Fibroblast of gingiva (primary cell): ENCODE data around the gene PTPN22.
A peak's percentile ranks its signal among the peaks of the same experiment; 100 is the strongest.

ENCODE experiments used
- DNase-seq: peaks from one replicate; pipeline ENCODE4 v3.0.0-alpha.2; 2011; ENCODE audit warnings: low read depth

PTPN22 gene

DNA sequence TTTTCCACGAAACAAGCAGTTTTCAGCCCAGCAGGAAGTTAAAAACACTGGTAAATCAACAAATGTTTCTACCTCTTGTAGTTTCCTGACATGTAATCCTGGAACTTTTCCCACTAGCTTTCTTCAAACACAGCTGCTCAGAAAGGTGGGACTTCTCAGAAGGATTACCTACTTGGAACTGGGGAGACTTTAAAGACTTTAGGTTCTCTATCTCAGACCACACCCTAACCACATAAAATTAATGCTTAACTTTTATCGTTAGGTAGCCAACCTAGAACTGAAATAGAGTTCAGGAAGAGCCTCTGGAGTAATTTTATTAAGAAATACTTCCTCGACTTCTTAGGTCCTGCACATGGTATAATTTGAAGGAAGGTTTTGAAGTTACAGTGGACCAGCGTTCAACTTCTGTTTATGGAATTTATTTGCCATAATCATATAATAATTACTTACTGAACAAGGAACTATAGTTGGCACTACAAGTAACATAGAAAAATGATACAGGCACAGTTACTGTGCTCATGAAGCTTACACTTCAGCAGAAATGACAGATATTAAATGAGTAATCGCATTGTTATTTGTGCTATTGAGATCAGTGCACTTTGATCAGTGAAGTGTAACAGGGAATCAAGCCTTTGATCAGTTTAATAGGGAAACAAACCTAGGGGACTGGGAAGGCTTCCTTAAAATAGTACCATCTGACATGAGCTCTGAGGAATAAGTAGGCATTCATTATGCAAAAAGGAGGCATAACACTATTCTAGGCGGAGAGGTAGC, 16.1 kb upstream of the PTPN22 start, which contains the start of gene BCL2L15:
BCL2L15 (minus strand) TSS at position 180 of the 774 bp plus-strand sequence. CDS start 206 bp downstream, outside the sequence.
- no peak for DNase-seq

DNA sequence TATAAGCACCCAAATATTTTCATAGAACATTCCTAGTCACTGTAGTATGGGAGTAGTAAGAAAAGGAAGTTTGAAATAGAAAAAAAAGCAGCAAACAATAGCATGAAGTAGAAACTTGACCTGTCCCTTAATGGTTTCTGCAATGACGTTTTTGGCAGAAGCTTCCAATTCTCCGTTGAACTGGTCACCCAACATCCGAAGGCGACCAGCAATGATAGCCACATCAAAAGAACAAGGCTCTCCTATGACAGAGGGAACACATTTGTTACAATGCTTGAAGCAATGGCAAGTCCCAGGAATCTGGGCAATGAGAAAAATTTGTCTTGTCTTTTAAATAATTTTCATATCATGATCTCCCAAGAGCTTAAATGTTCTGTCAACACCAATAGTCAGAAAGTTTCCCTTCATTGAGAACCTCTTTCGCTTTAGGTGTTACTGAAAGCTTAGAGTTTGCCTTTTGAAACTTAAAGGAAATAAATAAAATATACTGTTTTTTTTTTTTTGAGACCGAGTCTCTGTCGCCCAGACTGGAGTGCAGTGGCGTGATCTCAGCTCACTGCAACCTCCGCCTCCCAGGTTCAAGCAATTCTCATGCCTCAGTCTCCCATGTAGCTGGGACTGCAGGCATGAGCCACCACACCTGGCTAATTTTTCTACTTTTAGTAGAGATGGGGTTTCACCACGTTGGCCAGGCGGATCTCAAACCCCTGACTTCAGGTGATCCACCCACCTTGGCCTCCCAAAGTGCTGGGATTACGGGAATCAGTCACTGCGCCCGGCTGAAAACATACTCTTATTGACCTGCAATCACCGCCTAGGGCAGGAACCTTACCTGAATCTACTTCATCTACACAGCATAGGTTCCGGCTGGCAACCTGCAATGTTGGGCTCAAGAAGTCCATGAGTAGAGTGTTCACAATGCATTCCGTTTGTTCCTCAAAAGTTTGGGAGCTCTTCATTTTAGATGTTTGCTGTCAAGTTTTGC, 15.2 kb upstream of the PTPN22 start:
- DNase-seq, result no peak

DNA sequence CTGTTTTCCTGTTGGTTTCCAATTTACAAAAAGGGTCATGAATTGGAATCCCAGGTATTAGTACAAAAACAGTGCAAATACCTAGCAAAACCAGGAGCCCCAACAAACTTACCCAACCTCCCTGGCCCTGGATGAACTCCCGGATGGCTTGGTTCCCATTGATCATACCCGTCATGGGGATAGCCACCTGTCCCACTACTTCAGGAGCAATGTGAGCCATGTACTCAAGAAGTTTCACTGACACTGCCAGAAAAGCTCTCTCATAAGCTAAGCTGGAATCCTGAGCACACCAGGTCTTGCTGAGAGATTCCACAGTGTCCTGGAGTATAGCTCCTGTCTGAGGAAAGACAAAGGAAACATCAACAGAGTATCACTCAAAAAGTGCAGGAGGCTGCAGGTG, 10.1 kb upstream of the PTPN22 start:
- DNase-seq, result no peak

DNA sequence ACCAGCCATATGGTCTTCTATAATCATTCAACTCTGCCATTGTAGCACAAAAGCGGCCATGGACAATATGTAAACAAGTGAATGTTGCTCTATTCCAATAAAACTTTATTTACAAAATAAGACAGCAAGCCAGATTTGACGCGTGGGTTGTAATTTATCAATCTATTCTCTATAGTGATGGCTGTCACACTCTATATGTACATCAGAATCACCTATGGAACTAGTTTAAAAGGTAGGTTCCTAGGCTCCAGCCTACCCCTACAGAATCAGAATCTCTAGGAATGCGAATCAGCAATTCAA, 8.2 kb upstream of the PTPN22 start:
- DNase-seq, result no peak

DNA sequence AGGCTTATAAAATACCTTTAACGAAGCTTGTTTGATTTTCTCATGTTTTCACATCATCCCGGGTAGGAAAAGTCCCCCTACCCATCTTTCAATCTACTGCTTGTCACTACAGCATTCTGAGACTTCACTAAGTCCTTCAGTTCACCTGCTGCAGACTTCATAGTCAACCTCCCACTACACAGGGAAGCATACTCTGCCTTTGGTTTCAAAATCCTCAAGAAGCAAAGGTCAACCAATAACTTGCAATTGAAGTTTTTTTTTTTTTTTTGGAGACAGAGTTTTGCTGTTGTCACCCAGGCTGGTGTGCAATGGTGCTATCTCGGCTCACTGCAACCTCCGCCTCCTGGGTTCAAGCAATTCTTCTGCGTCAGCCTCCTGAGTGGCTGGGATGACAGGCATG, 4.7 kb upstream of the PTPN22 start:
- no peak for DNase-seq

DNA sequence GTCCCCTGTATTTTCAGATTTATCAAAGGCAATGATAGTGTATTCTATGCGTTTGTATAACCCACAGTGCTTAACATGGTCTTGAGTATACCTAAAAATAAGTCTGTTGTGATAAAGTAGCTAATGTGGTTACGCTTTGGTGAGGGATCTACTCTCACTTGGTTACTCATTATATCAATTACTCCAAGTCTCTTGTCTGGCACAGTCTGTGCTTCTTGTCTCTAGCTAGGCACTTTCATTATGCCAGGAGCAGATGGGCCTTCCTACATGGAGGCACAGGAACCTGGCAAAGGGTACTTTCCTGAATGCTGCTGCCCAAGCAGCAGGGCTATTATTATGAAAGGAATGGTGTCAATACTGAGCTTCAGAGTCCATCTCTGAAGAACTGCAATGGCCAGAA, 4.2 kb upstream of the PTPN22 start:
- no peak for DNase-seq

DNA sequence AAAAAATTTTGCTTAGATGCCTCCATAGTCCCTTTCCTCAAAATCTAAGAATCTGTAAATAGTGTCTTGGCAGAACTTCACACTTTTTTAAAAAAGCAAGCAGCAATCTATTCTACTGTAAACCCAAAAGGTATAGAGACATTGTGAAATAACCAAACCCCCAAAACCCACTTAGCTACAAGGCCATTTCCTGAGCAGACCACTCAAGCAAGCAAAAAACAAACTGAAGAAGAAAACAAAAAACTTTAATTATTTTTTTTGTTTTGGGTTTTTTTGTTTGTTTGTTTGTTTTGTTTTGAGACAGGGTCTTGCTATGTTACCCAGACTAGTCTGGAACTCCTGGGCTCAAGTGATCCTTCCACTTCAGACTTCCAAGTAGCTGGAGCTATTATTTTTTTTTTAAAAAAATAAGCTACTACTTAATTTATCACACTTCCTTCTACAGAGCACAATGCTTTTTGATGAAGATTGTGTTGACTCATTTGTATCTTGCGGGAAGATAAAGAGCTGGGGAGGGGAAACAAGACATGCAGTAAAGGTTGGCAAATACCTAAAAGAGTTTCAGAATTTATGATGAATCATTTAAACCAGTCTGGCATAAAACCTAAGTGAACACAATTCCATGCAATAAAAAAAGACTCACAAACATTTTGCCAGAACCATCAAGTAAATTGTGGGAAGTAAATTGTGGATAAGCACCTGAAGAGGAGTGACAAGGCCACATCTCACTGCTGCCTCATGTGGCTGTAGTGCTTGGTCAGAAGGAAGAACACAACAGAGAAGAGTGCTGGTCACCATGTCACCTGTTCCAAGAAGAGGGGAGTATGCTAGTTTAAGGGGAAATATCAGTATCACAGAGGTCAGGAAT, 2.7 kb upstream of the PTPN22 start:
- no peak for DNase-seq

DNA sequence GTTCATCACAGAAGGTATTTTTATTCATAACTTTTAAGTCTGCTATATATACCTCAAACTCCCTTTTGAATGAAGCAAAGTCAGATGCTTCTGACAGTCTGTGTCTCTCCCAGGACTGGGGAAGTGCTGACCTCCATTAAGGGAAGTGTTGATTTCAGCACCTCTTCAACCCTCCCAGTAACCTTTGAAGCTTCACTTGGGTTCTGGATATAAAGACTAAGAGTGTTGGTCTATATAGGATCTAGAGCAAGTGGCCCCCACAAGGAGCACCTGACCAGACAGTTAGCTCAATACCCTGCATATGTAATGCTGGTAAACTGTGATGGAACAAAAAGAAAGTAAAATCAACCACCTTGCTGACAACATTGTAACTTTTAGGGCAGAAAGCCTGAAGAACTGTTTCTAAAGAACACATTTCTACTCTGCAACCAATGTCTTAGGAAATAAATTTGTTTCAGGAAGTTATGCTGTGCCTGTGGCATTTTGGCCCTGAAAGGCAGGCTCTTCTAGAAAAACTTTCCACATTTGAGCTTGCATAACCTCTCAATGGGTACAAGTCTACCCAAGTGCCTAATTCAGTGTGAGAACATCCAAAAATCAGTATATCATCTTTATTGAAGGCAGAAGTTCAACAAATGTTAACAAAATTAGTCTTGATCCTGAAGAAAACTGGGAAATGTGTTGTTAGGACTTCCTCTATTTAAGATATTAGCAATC, 865 bp upstream of the PTPN22 start:
- DNase-seq, result peak; percentile 58

DNA sequence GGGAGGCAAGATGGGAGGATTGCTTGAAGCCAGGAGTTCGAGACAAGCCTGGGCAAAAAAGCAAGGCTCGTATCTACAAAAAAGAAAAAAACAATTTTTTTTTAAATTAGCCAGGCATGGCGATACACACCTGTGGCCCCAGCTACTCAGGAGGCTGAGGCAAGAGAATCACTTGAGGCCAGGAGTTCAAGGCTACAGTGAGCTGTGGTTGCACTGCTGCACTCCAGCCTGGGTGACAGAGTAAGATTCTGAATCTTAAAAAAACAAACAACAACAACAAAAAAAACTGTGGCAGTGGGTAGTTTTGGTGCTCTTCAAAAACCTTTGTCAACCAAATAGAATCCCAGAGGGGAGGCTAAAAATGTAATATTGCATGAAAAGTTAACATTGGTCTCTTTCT, 734 bp downstream of the PTPN22 start:
- DNase-seq, result no peak

DNA sequence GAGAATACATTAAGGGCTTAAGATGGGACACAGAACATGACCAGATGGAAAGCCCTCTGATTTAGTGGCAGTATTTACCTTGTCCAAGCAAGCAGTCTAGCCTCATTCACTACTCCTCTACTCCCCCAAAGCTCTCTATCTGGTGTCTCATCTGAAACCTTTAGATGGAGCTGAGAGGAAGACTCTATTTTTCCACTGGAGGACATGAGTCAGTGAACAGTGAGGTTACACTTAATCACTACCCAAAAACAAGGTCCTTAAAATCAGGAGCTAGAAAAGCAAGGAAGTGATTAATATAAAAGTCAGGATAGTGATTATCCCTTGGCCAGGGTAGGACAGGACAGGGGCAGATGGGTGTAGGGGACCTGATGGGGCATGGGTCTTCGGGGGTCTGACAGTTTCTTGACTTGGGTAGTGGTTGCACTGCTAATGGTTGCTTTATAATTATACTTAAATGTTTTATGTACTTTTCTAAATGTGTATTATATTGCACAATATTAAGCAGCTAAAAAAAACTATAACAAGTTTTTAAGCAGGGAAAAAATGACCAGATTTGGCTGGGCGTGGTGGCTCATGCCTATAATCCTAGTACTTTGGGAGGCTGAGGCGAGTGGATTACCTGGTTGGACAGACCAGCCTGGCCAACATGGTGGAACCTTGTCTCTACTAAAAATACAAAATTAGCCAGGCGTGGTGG, 3.0 kb downstream of the PTPN22 start:
- DNase-seq, result no peak

DNA sequence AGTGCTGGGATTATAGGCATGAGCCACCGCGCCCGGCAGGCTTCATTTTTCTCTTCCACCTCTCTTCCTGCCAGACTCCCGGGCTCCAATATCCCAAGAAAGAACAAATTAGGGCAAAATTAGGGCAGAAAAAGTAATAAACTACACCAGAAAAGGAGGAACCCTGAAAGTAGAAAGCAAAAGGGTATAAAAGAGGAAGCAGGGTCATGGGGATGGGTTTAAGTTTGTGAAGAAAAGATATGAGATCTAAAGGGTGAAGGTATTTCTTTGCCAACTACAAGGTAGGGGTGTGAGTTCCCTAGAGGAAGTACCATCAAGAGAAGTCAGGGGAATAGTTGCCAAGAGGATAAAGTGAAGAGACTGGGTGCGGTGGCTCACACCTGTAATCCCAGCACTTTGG, 9.9 kb downstream of the PTPN22 start:
- no peak for DNase-seq

DNA sequence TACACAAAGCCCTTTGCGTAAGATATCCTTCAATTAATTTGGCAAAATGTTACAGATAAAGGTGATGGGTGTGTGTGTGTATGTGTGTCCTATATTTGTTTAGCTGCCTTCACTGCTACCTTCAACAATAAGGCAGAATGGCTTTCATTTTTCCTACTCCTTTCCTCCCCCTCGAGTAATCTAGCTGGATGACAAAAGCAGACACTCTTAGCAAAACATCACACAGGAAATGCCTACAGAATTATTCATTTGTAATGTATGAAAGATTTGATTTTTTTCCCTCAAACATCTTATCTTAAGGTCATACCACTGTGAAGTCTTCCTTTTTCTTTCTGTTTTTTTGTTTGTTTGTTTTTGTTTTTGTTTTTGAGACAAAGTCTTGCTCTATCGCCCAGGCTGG, 10.6 kb downstream of the PTPN22 start:
- peak; percentile 57 for DNase-seq

DNA sequence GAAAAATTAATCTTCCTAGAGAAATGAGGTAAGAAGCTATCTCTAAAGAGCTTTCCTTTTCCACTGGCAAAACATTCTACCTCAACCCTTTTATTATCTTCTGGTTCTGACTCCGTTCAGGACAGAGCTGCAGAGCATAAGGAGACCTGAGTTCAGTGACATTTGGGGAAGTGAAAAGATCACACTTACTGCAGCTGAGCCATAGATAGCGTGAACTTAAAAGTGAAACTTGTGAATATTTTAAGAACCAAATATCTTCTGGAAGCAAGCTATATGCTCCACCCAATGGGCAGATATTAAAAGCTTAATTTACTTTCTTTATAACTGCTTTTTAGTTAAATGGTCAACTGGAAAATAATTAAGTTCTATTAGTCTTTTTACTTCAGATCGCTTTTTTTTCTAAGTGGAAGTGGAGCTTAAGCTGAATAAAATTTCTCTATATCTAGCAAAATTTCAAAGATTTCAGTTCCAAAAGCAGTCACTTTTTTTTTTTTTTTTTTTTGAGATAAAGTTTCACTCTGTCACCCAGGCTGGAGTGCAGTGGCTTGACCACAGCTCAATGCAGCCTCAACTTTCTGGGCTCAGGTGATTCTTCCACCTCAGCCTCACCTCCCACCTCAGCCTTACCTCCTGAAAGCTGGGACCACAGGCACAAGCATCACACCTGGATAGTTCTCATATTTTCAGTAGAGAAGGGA, 11.9 kb downstream of the PTPN22 start:
- no peak for DNase-seq

DNA sequence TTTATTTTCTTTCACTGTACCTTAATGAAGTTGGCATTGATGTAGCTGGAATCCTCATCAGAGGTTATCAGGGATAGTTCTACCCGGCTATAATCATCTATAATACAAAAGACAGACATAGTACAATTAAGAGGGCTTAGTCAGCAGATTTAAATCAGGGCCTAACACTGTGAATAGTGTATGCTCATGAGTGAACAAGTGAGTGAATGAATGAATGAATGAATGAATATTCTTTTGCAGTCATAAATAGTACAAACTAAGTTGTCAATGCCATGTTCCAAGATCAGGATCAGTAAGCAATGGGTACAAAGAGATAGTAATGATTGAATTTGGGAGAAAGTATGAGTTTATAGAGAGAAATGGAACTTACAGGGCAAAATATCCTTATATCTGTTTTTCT, 12.5 kb downstream of the PTPN22 start:
- DNase-seq, result no peak

DNA sequence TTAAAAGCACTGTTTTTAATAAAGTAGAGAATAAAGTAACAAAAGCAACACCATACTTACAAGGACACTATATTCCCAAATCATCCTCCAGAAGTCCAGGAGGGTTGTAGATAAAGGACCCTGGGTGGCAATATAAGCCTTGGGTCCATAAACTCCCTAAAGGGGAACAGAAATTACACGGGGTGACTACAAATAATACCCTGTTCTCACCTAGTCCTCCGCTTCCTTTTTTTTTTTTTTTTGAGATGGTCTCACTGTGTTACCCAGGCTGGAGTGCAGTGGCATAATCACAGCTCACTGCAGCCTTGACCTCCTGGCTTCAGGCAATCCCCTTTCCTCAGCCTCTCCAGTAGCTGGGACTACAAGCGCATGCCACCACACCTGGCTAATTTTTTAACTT, 13.1 kb downstream of the PTPN22 start:
- DNase-seq, result no peak

DNA sequence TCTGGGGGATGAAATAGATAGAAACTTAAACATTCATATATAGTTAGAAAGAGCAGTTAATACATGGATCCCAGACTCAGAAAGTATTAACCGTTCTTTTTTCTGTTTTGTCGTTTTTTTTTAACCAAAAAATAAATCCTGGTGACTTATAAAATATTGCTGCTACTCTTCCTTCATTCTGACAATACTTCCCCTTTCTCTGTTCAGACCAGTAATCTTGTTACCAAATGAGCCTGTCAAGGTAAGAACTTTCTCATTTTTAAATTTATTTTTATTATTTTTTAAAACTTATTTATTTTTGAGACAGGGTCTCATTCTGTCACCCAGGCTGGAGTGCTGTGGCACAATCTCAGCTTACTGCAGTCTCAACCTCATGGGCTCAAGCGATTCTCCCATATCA, 13.7 kb downstream of the PTPN22 start:
- DNase-seq, result no peak

DNA sequence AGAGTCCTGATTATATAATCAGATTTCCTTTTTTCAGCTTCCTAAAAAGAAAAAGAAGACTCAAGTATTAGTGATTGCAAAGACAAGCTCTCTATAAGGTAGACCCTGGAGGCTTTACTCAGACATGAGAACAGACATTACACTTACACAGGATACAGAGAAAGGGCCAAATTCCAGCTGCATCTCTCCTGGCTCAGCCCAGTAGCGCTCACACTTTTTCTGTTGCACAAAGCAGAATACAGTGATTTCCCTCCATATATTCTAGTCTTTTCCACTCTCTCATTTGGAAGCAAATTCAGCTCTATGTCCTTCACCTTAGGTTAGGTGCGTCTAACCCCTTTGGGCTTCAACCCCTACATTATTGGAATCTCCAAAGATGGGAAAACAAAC, 15.1 kb downstream of the PTPN22 start:
- DNase-seq, result peak; percentile 16

DNA sequence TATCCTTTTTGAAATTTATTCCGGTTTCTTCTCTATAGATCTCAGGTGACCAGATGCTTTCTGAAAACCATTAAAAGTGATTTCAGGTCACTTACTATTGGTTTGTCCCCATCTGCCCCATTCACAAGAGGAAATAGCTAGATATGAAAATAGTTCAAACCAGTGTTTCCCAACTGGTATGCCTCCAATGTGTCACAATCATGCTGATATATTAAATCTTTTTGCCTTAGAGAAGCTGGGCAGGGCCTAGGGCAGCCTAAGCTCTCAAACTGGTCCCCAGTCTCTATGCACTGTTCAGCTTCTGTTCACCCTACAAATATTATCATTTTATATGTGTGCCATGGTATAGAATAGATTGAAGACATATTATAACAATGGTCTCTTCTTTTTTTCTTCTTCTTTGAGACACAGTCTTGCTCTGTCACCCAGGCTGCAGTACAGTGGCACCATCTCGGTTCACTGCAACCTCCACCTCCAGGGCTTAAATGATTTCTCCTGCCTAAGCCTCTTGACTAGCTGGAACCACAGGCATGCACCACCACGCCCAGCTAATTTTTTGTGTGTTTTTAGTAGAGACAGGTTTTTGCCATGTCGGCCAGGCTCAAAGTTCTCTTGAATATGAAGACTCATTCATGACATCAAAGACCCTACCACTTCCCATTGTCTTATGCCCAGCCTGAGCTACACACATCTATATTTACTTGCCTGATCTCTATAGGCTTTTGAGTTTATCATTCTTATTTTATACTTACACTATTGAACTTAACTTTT, 15.7 kb downstream of the PTPN22 start:
- peak; percentile 49 for DNase-seq

DNA sequence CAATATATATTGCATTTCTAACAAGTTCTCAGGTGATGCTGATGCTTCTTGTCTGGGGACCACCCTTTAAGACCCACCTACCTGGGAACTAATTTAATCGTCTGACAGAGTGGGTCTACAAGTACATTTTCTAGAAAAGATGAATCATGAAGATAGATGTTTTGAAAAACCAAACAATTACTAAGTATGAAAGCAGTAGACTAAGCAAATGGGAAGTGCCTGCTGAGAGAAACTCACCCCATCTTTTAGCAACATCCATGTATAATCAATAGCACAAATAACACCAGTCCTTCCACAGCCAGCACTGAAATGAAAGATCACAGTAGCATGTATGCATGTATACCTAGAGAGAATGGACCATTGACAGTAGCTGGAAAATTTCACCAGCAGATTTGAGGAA, 17.3 kb downstream of the PTPN22 start:
- no peak for DNase-seq

DNA sequence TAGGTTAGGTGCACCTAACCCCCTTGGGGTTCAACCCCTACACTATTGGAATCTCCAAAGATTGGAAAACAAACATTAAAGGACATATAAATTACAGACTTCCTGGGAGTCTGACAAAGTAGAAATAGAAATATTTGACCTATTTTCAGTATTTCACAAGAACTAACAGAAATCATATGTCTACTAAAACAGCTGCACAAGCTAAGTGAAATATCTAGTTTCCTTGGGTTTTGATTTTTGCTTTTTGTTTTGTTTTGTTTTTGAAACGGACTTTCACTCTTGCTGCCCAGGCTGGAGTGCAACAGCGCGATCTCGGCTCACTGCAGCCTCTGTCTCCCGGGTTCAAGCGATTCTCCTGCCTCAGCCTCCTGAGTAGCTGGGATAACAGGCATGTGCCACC, 18.8 kb downstream of the PTPN22 start:
- DNase-seq, result peak; percentile 55
